Central memory CD8-positive, alpha-beta T cell (primary cell): ENCODE results near the gene TRIM63.

Experiments
- ATAC-seq: fragments of 150-1000 bp; cut with Tn5 transposase; replicated peaks from 2 replicates; pipeline ENCODE4 v1.10.0; 2022; ENCODE audit warnings: mild to moderate bottlenecking, moderate FRiP score, moderate number of reproducible peaks; ENCODE audit not compliant: poor library complexity, severe bottlenecking; ENCODE audit errors: extremely low read depth
- DNase-seq, 2 donors: peaks; one replicate each; pipeline ENCODE4 v3.0.0; 2021; ENCODE audit warnings: low spot score in 2 of 2
- H3K27ac Mint-ChIP-seq: one replicate; pipeline ENCODE4 v1.8.0; 2022; ENCODE audit warnings: low read depth, mild to moderate bottlenecking, moderate library complexity, mixed read lengths
- H3K27me3 Mint-ChIP-seq: one replicate; pipeline ENCODE4 v1.8.0; 2022; ENCODE audit warnings: mixed read lengths
- H3K36me3 Mint-ChIP-seq: one replicate; pipeline ENCODE4 v1.8.0; 2022; ENCODE audit warnings: mild to moderate bottlenecking, moderate library complexity, mixed read lengths; ENCODE audit not compliant: insufficient read depth
- H3K4me1 Mint-ChIP-seq: one replicate; pipeline ENCODE4 v1.8.0; 2022; ENCODE audit warnings: mixed read lengths
- H3K4me3 Mint-ChIP-seq: one replicate; pipeline ENCODE4 v1.8.0; 2022; ENCODE audit warnings: mild to moderate bottlenecking, moderate library complexity, mixed read lengths
- H3K9me3 Mint-ChIP-seq: one replicate; pipeline ENCODE4 v1.8.0; 2022; ENCODE audit warnings: mixed read lengths

TRIM63 gene

DNA sequence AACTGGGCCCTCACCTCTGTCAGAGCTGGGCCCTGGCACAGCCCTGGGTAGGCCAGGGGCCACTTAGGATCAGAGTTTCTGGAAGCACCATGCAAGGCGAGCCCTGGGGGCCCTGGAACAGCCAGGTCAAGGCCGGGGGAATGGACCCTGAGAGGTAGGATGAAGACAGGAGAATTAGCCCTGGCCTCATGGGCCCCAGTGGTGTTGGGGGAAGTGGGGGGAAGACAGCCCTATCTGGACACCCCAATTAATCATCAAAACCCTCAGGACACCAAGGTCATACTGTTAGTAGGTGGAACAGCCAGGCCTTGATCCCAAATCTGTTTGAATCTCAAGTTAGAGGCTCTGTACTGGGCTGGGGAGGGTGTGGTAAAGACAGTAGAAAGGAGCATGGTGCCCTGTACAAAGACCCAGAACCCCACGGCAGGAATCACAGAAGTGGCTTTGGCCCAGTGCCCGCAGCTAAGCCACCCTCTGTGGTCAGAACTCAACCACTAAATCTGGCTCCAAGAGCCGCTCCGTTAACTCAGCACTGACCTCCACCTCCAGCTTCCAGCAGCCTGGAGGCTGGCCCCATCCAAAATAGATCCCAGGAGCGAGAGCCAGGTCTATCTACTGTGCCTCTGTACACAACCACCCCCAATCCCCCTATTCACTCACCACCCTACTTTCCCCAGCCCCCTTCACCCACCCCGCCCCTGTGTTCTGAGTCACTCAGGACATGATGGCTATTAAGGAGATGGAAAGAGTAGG lies 14.0 kb upstream of the TRIM63 start:
- no peak for ATAC-seq
- Mint-ChIP-seq H3K9me3 (no peaks in the 10 kb centered on the region), H3K4me1 (no peaks in the 10 kb centered on the region), H3K36me3 (no peaks in the 10 kb centered on the region), H3K27ac (no peak overlapping the region), H3K27me3 (peaks cover 70% of the 10 kb centered on the region), H3K4me3 (no peak overlapping the region)
- DNase-seq = no peak

DNA sequence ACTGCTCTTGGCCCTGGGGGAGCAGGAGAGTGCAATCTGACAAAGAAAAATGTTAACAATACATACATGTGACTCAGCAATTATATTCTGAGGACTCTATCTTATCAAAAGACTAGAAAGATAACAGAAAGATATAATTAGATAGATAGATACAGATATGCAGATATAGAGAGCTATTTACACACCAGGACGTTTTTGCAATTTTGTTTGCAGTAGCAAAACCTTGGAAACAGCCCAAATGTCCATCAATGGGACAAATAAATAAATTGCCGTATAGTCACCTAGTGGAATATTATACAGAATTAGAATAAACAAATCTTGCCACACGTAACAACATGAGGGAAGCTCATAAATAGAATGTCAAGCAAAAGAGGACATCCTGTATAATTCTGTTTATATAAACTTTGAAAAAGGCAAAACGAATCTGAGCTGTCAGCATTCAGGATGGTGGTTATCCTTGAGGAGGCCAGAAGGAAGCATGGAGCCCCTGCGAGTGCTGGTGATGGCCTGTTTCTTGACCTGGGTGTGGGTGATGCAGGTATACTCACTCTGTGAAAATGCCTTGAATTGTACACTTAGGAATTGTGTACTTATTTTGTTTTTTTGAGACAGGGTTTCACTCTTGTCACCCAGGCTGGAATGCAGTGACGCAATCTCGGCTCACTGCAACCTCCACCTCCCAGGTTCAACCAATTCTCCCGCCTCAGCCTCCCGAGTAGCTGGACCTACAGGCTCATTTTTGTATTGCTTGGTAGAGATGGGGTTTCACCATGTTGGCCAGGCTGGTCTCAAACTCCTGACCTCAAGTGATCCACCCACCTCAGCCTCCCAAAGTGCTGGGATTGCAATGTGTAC lies 12.8 kb upstream of the TRIM63 start:
- Mint-ChIP-seq H3K9me3 (no peaks in the 10 kb centered on the region), H3K4me1 (no peaks in the 10 kb centered on the region), H3K36me3 (no peaks in the 10 kb centered on the region), H3K27ac (no peak overlapping the region), H3K4me3 (no peak overlapping the region), H3K27me3 (peaks cover 71% of the 10 kb centered on the region)
- no peak for DNase-seq
- ATAC-seq = no peak

DNA sequence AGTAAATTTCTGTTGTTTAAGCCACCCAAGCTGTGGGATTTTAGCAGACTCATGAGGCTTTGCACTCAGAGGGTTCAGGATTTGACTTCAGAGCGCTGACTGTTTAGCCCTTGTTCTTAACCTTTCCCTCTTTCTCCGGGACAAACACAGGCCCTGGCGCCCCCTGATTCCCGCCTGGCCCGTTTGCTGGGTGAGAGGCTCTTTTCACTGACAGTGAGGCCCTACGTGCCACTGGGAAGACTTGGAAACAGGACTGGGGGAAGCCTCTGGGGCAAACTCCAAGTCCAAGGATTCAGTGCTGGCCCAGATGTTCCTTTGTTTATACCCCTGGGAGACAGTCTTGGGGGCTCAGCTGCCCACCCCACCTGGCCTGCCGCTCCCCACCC lies 11.7 kb upstream of the TRIM63 start:
- Mint-ChIP-seq H3K27me3 (peaks cover 63% of the 10 kb centered on the region), H3K4me1 (no peaks in the 10 kb centered on the region), H3K36me3 (no peaks in the 10 kb centered on the region), H3K4me3 (no peak overlapping the region), H3K27ac (no peak overlapping the region), H3K9me3 (no peaks in the 10 kb centered on the region)
- no peak for ATAC-seq
- DNase-seq = no peak

DNA sequence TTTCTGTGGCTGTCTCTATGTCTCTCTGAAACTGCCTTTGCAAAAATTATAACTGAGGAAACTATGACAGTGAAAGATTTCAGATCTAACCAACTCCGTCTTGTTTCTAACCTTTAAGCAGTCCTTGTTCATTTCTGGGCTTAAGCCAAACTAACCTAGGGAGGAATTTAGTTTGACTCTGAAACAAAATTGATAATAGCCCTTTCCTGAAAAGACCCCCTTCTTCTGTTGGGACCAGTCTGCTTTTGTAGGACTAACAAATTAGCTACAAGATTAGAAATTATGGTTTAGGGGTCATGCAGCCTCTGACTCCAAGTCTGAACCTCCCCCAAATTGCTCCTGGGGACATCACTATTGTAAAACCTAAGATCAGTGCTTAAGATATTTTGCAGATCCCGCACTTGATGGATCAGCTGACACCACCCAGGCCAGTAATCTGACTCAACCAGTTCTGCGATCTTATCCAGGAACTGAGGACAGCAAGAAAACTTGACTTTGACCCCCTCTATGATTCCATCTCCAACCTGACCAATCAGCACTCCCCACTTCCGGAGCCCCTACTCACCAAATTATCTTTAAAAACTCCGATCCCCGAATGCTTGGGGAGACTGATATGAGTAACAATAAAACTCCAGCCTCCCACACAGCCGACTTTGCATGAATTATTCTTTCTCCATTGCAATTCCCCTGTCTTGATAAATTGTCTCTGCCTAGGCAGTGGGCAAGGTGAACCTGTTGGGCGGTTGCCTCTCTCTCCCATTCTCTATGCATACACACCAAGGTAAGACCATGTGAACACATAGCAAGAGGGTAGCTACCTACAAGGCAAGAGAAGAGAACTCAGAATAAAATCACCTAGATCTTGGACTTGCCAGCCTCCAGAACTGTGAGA lies 11.1 kb upstream of the TRIM63 start:
- Mint-ChIP-seq H3K36me3 (no peaks in the 10 kb centered on the region), H3K9me3 (no peaks in the 10 kb centered on the region), H3K27me3 (peaks cover 63% of the 10 kb centered on the region), H3K4me3 (no peak overlapping the region), H3K27ac (no peak overlapping the region), H3K4me1 (no peaks in the 10 kb centered on the region)
- ATAC-seq (no peak), DNase-seq (no peak)

DNA sequence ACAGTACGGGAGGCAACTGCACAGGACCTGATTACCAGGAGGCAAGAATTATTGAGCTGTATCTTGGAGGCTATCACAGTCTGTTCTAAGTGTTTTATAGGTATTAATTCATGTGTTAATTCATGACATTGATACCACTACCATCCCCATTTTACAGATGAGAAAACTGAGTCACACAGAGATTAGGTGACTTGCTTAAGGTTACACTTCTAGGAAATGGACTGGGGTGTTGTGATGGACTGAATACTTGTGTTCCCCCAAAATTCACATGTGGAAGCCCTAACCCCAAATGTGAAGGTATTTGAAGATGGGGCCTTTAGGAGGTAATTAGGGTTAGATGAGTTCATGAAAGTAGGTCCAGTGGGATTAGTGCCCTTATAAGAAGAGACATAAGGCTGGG lies 10.1 kb upstream of the TRIM63 start:
- ATAC-seq = no peak
- H3K9me3 Mint-ChIP-seq = no peaks in the 10 kb centered on the region
- no peak overlapping the region for H3K27ac Mint-ChIP-seq
- no peaks in the 10 kb centered on the region for H3K4me1 Mint-ChIP-seq
- DNase-seq = no peak
- H3K36me3 Mint-ChIP-seq = no peaks in the 10 kb centered on the region
- peaks cover 66% of the 10 kb centered on the region for H3K27me3 Mint-ChIP-seq
- no peak overlapping the region for H3K4me3 Mint-ChIP-seq

DNA sequence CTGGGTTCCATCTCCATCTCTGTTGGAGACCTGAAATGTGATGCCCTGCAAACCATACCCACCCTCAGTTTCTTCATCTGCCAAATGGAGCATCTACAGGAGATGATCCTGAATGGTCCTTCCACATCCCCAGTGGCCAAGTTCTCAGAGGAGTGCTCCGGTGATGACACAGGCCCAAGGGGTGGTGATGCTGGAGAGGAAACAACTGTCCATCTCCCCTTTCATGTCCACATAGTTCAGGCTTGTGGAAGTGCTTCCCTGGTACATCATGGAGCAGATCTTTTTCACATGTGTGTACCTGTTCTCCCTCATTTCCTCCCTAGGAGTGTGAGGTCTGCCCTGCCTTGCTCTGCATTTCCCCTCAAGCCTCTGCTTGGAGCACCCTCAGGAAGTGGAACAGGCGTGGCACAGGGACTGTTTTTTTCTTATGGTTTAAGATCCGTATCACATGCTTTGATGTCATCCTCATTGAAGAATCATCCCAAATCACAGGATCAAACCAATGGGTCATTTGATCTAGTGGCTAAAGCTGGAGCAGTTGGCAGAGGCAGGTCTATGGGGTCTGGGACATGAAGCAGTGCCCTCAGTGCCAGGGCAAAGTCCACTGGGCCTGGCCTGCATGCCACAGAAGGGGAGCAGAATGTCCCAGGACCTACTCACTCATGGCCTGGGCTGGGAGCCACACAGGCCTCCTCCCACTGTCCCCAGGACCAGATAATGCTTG lies 8.2 kb upstream of the TRIM63 start:
- Mint-ChIP-seq H3K36me3 (no peaks in the 10 kb centered on the region), H3K27me3 (peaks cover 81% of the 10 kb centered on the region), H3K27ac (no peak overlapping the region), H3K4me1 (no peaks in the 10 kb centered on the region), H3K4me3 (no peak overlapping the region), H3K9me3 (no peaks in the 10 kb centered on the region)
- DNase-seq (no peak), ATAC-seq (no peak)

DNA sequence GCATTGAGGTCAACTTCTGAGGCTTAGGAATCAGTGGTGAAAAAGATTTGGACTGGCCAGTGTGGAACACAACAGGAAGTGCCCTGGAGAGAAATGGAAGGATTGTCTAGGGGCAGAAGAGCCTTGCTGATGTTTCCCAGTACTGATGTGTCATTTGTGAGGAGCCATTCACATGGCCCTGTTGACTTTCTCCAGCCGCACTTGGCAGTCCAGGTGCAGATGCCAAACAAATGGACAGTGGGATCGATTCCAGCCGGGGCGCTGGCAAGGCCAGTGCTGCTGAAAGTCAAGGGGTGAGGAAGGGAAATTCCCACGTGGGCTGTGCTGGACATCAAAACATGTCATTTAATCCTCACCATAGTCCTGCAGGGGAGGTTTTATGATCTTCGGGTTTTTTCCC lies 4.9 kb upstream of the TRIM63 start:
- peaks cover 75% of the 10 kb centered on the region for H3K27me3 Mint-ChIP-seq
- no peaks in the 10 kb centered on the region for H3K9me3 Mint-ChIP-seq
- H3K27ac Mint-ChIP-seq = no peak overlapping the region
- H3K36me3 Mint-ChIP-seq = no peaks in the 10 kb centered on the region
- no peak overlapping the region for H3K4me3 Mint-ChIP-seq
- H3K4me1 Mint-ChIP-seq = no peaks in the 10 kb centered on the region
- DNase-seq (no peak), ATAC-seq (no peak)

DNA sequence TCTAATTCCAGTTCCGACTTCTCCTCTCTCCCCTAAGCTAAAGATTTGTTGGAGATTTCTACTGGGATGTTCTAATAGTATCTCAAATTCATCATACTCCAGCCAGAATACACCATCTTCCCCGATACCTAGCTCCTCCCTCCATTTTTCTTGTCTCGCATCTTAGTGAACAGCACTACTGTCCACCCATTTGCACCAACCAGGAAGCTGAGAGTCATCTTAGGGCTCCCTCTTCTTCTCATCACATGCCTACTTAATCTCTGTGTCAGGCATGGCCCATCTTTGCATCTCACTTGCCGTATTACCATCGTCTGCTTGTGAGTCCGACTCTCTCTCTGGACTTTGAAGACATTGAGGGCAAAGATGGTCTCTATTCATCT lies 3.5 kb upstream of the TRIM63 start:
- no peak for DNase-seq
- H3K4me3 Mint-ChIP-seq = no peak overlapping the region
- H3K36me3 Mint-ChIP-seq = no peaks in the 10 kb centered on the region
- peaks cover 74% of the 10 kb centered on the region for H3K27me3 Mint-ChIP-seq
- no peak overlapping the region for H3K27ac Mint-ChIP-seq
- no peak for ATAC-seq
- no peaks in the 10 kb centered on the region for H3K9me3 Mint-ChIP-seq
- no peaks in the 10 kb centered on the region for H3K4me1 Mint-ChIP-seq

DNA sequence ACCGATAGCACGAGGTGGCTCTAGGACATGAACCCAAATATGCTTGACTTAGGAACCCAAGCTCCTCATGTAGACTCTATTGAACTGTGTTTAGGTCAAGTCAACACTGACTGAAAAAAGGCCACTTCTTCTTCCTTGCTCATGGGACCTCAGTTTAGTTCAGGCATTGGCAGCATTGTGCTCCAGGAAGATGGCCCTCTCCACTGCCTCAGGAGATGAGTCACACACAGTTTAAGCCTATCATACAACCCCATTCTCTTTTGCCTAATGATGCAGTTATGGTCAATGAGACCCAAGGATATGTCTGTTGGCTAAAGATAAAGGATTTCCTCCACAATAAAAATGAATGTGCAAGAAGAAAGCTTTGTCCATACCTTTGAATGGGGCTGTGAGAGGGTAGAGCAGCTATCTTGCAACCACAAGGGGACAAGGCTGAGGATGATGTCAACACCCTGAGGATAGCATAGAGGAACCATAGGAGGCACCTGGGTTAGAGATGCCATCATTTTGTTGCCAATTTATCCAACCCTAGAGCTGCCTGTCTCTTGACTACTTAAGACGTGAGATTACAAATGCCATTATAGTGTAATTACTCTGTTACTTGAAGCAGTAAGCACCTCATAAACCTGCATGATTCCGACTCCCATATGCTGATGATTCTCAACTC lies 3.0 kb upstream of the TRIM63 start:
- Mint-ChIP-seq H3K27me3 (peaks cover 74% of the 10 kb centered on the region), H3K36me3 (no peaks in the 10 kb centered on the region), H3K4me1 (no peaks in the 10 kb centered on the region), H3K4me3 (no peak overlapping the region), H3K9me3 (no peaks in the 10 kb centered on the region), H3K27ac (no peak overlapping the region)
- ATAC-seq (no peak), DNase-seq (no peak)

DNA sequence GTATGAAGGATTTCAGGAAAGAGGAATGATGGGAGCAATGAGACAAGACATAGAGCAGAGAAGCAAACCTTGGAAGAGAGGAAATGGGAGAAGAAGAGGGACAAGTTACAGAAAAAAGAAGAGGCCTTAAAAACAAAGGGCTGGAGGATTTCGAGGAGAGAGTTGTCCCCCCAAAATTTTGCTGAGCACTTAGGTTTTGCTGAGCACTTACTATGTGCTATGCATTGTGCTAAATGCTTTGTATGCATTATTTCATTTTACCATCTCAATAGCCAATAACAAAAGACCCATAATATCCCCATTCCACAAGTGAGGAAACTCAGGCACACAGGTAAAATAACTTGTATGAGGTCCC lies 2.5 kb upstream of the TRIM63 start:
- ATAC-seq (no peak), DNase-seq (no peak)
- Mint-ChIP-seq H3K4me1 (no peaks in the 10 kb centered on the region), H3K27me3 (peaks cover 76% of the 10 kb centered on the region), H3K4me3 (no peak overlapping the region), H3K36me3 (no peaks in the 10 kb centered on the region), H3K27ac (no peak overlapping the region), H3K9me3 (no peaks in the 10 kb centered on the region)

DNA sequence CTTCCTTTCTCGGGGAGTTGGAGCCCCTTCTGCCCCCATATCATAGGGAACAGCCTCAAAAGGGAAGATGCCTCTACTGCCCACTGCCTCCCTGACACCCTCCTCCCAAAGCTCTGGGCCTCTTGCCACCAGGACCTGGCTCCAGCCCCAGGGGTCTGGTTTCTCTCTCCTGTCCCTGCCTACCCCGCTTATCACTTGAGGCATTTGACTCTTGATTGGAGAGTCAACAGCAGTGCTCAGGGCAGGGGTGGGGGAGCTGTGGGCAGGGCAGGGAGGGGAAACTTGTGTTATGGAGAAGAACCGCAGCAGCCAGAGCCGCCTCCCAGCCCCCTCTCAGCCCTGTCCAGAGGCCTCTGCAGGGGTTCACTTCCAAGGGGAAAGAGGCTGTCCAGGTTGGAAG lies 573 bp downstream of the TRIM63 start:
- no peak overlapping the region for H3K27ac Mint-ChIP-seq
- H3K27me3 Mint-ChIP-seq = peaks cover 65% of the 10 kb centered on the region
- H3K9me3 Mint-ChIP-seq = no peaks in the 10 kb centered on the region
- ATAC-seq (no peak), DNase-seq (no peak)
- no peak overlapping the region for H3K4me3 Mint-ChIP-seq
- H3K4me1 Mint-ChIP-seq = no peaks in the 10 kb centered on the region
- H3K36me3 Mint-ChIP-seq = no peaks in the 10 kb centered on the region

DNA sequence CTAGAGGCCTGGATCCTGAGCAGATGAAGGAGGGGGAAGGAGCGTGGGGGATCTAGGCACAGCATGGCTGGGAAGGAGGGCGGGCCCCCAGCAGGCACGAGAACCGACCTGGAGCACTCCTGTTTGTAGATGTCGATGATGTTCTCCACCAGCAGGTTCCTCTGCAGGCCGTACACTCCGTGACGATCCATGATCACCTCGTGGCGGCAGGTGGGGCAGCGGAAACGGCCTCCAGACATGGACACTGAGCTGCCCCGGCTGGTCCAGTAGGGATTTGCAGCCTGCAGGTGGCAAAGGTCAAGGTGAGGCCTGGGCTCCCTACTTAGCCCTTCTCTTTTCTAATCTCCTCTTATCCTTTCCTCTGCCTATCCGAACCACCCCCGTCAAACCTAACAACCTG lies 1.3 kb downstream of the TRIM63 start:
- no peaks in the 10 kb centered on the region for H3K9me3 Mint-ChIP-seq
- DNase-seq = no peak
- no peaks in the 10 kb centered on the region for H3K4me1 Mint-ChIP-seq
- H3K27ac Mint-ChIP-seq = no peak overlapping the region
- H3K36me3 Mint-ChIP-seq = no peaks in the 10 kb centered on the region
- no peak overlapping the region for H3K4me3 Mint-ChIP-seq
- peaks cover 58% of the 10 kb centered on the region for H3K27me3 Mint-ChIP-seq
- no peak for ATAC-seq
